Adrenal gland (tissue), 12 donors: Measurements from ENCODE around the gene H2AZ2. TPM values are rescaled to one million over a fixed set of nuclear protein-coding genes. Genes with fewer than 3 reads are reported as not detected.
"Not testable (repeated sequence)": the region's sequence is repeated elsewhere in the genome, so short reads cannot be mapped to it uniquely, and the experiment has no call there.

ENCODE experiments used
- DNase-seq, 7 donors: peaks; one replicate each; pipeline ENCODE4 v3.0.0-alpha.2; 2019 to 2020
- H3K27ac ChIP-seq, 5 donors: fragments of 200-600 bp; sonication (generic) in 4 of 5; 1 replicate in 3 of 5; 2 replicates in 2 of 5; pipeline versions ENCODE4 v1.5.1 to v1.8.0; 2016 to 2020; ENCODE audit warnings: mild to moderate bottlenecking in 1 of 5
- H3K27me3 ChIP-seq: fragments of 200-600 bp; 2 replicates; pipeline ENCODE4 v1.8.0; 2021
- H3K36me3 ChIP-seq, 2 donors: fragments of 200-600 bp; replicated peaks in 1 of 2; 1 replicate in 1 of 2; 2 replicates in 1 of 2; pipeline versions ENCODE4 v1.5.1 to v1.8.0; 2018 to 2022
- H3K4me1 ChIP-seq, 2 donors: fragments of 200-600 bp; replicated peaks in 1 of 2; 1 replicate in 1 of 2; 2 replicates in 1 of 2; pipeline versions ENCODE4 v1.5.1 to v1.8.0; 2018 to 2021
- H3K4me3 ChIP-seq, 4 donors: fragments of 200-600 bp; sonication (generic) in 3 of 4; one replicate each; pipeline ENCODE4 v1.5.1; 2016 to 2018
- H3K9me3 ChIP-seq, 3 donors: fragments of 200-600 bp; sonication (generic) in 1 of 3; replicated peaks in 1 of 3; 1 replicate in 2 of 3; 2 replicates in 1 of 3; pipeline versions ENCODE4 v1.5.1 to v1.8.0; 2016 to 2021
- POLR2A ChIP-seq, 2 donors: fragments of 450-650 bp; IDR thresholded peaks; one replicate each; pipeline ENCODE4 v1.6.1; 2017; ENCODE audit warnings: antibody characterized with exemption in 2 of 2, mild to moderate bottlenecking in 2 of 2, moderate library complexity in 1 of 2
- WGBS, 4 donors: extraction: QIAGEN DNeasy Blood & Tissue Kit in 2 of 4; methylation state at CpG; one replicate each; pipeline versions ENCODE4 v1.1.5 to v1.1.7; 2013 to 2017; 5-methylcytosine and 5-hydroxymethylcytosine counted together
- intact Hi-C, 2 donors: fragments of 100-400 bp; cut with DNase I; formaldehyde crosslinking; loops; one replicate each; pipeline versions ENCODE4 v1.14.1 to v1.15.0; 2022 to 2023
- polyA plus RNA-seq, 3 donors: library from polyadenylated mRNA; stranded (reverse); fragments of 200-250 nt in 2 of 3; fragments of 350-450 nt in 1 of 3; fragmentation: Illumina TruSeq in 1 of 3; extraction: RNeasy Lipid Tissue Mini Kit (QIAGEN cat#74804) in 1 of 3; gene quantifications; one replicate each; pipeline ENCODE4 v1.2.3, GENCODE V29; 2013 to 2014
- total RNA-seq, 9 donors: library from RNA; depleted of rRNA in 4 of 9; stranded (reverse); fragments of >200 nt in 4 of 9; fragments of 120-200 nt in 1 of 9; fragmentation: NEBNext Ultra II Directional in 1 of 9; extraction: Animal tissue kit (Norgen Biotek cat#: 25700) in 1 of 9; gene quantifications; one replicate each; pipeline versions ENCODE4 v1.1.0 to v1.2.4, GENCODE V29; 2013 to 2023
- TF ChIP-seq, protein P1 (sequence below), 6 experiments: fragments of 450-650 bp in 4 of 6; fragments of 200-600 bp in 2 of 6; sonication (generic) in 1 of 6; IDR thresholded peaks; 1 replicate in 5 of 6; 2 replicates in 1 of 6; pipeline versions ENCODE4 v1.5.1 to v1.8.0; 2016 to 2021; ENCODE audit warnings: antibody characterized with exemption in 6 of 6, mild to moderate bottlenecking in 2 of 6, moderate library complexity in 1 of 6
- donor health status: healthy with polysubstance abuse.
- donor health status: Bipolar disorder and iron deficiency.
- donor health status: DM: yes; HTN: yes; CAD: no.
- donor health status: DM: no; HTN: no; CAD: no.
- donor health status: DM: no; HTN: no; CAD: no.
- donor health status: DM: yes; HTN: yes; CAD: no.

The H2AZ2 gene
- total and polyA plus RNA-seq, 12 donors = 62.7 to 158 (median 111) TPM

DNA sequence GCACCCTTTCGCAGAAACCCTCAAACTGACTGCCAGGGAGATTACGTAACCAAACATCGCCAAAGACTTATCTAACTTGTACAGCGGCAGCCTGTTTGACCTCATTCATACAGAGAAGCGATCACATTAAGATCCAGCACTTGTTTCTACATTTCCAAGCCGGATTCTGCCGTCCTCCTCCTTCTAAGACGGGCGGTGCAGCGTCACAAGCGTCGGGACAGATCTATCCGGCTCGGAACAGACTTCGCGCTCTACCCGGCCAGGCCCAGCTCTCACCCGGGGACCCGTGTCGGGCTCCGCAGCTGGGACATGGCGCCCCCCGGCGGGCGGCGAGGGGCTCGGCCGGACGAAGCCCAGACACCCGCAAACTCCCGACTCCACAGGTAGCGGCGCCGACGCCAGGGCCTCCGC lies 373 bp downstream of the H2AZ2 start:
- peak; percentile 87 to 94 (median 91) for DNase-seq
- intact Hi-C loops = loop anchor here in 1 of 2 donors (5.0 kb wide), 1 partner anchor 255 kb away; no protein-coding TSS in a partner anchor
- no peaks in the 10 kb centered on the region for H3K36me3 ChIP-seq
- peaks cover 4 to 41% of the 10 kb centered on the region in 2 donors for H3K4me1 ChIP-seq
- WGBS, 4 donors = 0 to 1% (median 1%) methylated on average over 7 to 36 of the region's 36 CpGs
- H3K4me3 ChIP-seq = peak overlapping the region; percentile 24 to 83 (median 51)
- TF ChIP-seq, protein P1, sequence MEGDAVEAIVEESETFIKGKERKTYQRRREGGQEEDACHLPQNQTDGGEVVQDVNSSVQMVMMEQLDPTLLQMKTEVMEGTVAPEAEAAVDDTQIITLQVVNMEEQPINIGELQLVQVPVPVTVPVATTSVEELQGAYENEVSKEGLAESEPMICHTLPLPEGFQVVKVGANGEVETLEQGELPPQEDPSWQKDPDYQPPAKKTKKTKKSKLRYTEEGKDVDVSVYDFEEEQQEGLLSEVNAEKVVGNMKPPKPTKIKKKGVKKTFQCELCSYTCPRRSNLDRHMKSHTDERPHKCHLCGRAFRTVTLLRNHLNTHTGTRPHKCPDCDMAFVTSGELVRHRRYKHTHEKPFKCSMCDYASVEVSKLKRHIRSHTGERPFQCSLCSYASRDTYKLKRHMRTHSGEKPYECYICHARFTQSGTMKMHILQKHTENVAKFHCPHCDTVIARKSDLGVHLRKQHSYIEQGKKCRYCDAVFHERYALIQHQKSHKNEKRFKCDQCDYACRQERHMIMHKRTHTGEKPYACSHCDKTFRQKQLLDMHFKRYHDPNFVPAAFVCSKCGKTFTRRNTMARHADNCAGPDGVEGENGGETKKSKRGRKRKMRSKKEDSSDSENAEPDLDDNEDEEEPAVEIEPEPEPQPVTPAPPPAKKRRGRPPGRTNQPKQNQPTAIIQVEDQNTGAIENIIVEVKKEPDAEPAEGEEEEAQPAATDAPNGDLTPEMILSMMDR (IDR thresholded peaks at IDR 0.05) = peak; percentile 54 to 94 (median 80)
- no peak for TF ChIP-seq POLR2A (IDR thresholded peaks at IDR 0.05)
- no peaks in the 10 kb centered on the region for H3K9me3 ChIP-seq
- H3K27ac ChIP-seq = peak overlapping the region; percentile 91 to 100 (median 94)
- H3K27me3 ChIP-seq = no peaks in the 10 kb centered on the region

DNA sequence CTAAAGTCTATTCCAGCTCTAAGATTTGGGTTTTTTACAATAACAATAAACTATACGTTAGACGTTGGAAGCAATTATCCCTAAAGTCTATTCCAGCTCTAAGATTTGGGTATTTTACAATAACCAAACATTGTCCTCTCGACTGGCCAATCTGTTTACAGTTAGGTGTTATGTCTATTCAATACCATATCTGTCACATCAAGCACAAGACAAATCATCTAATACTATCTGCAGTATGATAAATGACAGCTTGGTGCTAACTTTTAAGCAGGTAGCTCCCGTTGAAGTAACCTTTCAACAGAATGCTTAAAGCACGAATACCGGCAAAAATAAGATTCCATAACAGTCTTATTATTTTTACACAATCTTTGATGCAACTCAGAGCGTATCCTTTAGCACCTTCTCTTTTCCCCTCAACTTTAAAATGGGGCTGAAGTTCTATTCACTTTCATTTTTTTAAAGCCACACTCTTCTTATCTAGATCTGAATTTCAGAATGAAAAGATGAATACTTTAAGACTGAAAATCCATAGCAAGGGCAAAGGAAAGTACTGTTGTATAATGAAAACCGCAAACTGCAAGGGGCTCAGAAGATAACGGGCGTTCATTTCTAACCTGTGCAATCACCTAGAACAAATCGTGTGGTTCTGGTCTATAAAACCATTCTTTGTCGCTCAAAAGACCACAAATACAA lies 925 bp downstream of the H2AZ2 start:
- no peaks in the 10 kb centered on the region for H3K27me3 ChIP-seq
- H3K9me3 ChIP-seq = no peaks in the 10 kb centered on the region
- peaks cover 4 to 45% of the 10 kb centered on the region in 2 donors for H3K4me1 ChIP-seq
- peak overlapping the region; percentile 91 to 100 (median 94) for H3K27ac ChIP-seq
- H3K4me3 ChIP-seq = peak overlapping the region in 3 of 4 donors; percentile 49 to 83 (median 53)
- DNase-seq = no peak
- intact Hi-C loops = loop anchor here in 1 of 2 donors (5.0 kb wide), 1 partner anchor 255 kb away; no protein-coding TSS in a partner anchor
- TF ChIP-seq, protein P1 (IDR thresholded peaks at IDR 0.05) = no peak
- TF ChIP-seq POLR2A (IDR thresholded peaks at IDR 0.05) = no peak
- 0 to 1% (median 0%) methylated on average over 12 of the region's 12 CpGs for WGBS, 4 donors
- H3K36me3 ChIP-seq = no peaks in the 10 kb centered on the region

DNA sequence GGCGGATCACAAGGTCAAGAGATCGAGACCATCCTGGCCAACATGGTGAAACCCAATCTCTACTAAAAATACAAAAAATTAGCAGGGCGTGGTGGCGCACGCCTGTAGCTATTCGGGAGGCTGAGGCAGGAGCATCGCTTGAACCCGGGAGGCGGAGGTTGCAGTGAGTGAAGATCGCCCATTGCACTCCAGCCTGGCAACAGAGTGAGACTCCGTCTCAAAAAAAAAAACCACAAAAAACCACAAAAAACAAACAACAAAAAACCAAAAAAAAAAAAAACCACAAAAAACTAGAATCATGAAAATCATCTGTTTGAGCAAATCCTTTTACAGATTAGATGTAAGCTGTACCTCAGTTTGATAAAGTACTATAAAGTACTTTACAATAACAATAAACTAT lies 1.5 kb downstream of the H2AZ2 start:
- H3K36me3 ChIP-seq, H3K27me3 ChIP-seq, DNase-seq, H3K9me3 ChIP-seq: not testable (repeated sequence)
- peak overlapping the region in 3 of 5 donors; percentile 94 to 100 (median 99) for H3K27ac ChIP-seq
- peaks cover 4 to 51% of the 10 kb centered on the region in 2 donors for H3K4me1 ChIP-seq
- 31 to 37% (median 36%) methylated on average over 11 of the region's 11 CpGs for WGBS, 4 donors
- intact Hi-C loops = loop anchor here in 1 of 2 donors (5.0 kb wide), 1 partner anchor 254 kb away; no protein-coding TSS in a partner anchor
- H3K4me3 ChIP-seq = peak overlapping the region in 1 of 4 donors; percentile 83

DNA sequence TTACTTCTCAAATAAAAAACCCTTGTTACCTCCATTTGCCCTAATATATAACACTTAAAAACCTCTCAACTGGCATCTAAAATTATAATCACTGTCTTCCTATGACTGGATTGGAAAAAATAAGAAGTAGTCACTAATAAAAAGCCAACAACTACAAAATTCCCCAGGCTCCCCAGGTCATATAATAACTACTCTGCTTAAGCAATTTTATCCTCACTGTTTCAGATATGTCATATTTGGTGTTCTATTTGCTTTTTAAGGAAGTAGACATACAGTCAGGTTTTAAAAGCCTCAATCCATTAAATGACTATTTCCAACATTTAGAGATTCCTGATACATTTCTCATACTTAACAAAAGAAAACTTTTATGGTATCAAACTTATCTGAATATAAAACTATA lies 2.4 kb downstream of the H2AZ2 start:
- TF ChIP-seq, protein P1 (IDR thresholded peaks at IDR 0.05) = no peak
- TF ChIP-seq POLR2A (IDR thresholded peaks at IDR 0.05) = no peak
- peaks cover 0 to 4% of the 10 kb centered on the region in 2 donors for H3K36me3 ChIP-seq
- no peaks in the 10 kb centered on the region for H3K27me3 ChIP-seq
- no peaks in the 10 kb centered on the region for H3K9me3 ChIP-seq
- H3K4me1 ChIP-seq = peaks cover 4 to 58% of the 10 kb centered on the region in 2 donors
- no peak for DNase-seq
- intact Hi-C loops = loop anchor here in 1 of 2 donors (5.0 kb wide), 1 partner anchor 253 kb away; no protein-coding TSS in a partner anchor
- no peak overlapping the region for H3K27ac ChIP-seq
- H3K4me3 ChIP-seq = no peak overlapping the region

DNA sequence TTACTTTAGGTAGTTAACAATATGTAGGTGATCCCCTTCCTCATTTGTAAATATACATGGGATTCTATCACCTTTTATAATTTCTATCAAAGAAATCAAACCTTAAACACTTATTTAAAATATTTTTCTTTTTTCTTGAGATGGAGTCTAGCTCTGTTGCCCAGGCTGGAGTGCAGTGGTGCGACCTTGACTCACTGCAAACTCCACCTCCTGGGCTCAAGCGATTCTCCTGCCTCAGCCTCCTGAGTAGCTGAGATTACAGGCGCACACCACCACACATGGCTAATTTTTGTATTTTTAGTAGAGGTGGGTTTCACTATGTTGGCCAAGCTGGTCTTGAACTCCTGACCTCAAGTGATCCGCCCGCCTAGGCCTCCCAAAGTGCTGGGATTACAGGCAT lies 4.4 kb downstream of the H2AZ2 start:
- intact Hi-C loops = loop anchor here in 1 of 2 donors (5.0 kb wide), 1 partner anchor 256 kb away; no protein-coding TSS in a partner anchor
- Histone ChIP-seq H3K36me3 (peaks cover 0 to 19% of the 10 kb centered on the region in 2 donors), H3K4me1 (peaks cover 4 to 58% of the 10 kb centered on the region in 2 donors)
- not testable (repeated sequence) for H3K4me3 ChIP-seq, H3K9me3 ChIP-seq, H3K27me3 ChIP-seq, DNase-seq, H3K27ac ChIP-seq
- 91 to 94% (median 94%) methylated on average over 5 of the region's 5 CpGs for WGBS, 4 donors

DNA sequence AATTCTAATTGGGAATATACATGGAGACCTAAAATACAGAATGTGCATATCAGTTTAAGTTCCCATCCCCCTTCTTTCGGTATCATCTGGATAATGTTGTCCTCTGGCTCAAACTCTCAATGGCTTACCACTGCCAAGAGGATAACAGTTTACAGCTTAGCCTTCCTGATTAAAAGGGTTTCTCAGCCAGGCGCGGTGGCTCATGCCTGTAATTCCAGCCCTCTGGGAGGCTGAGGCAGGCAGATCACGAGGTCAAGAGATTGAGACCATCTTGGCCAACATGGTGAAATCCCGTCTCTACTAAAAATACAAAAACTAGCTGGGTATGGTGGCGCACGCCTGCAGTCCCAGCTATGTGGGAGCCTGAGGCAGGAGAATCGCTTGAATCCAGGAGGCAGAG lies 5.2 kb downstream of the H2AZ2 start:
- peak overlapping the region in 1 of 5 donors; percentile 51 for H3K27ac ChIP-seq
- not testable (repeated sequence) for H3K27me3 ChIP-seq, H3K9me3 ChIP-seq, H3K4me3 ChIP-seq
- peaks cover 0 to 19% of the 10 kb centered on the region in 2 donors for H3K36me3 ChIP-seq
- WGBS, 4 donors = 79 to 91% (median 87%) methylated on average over 7 to 8 of the region's 8 CpGs
- peaks cover 4 to 58% of the 10 kb centered on the region in 2 donors for H3K4me1 ChIP-seq
- intact Hi-C loops = loop anchor here in 1 of 2 donors (5.0 kb wide), 1 partner anchor 255 kb away; no protein-coding TSS in a partner anchor
- DNase-seq = peak in 2 of 7 donors; percentile 32 to 34
